Gastrocnemius medialis (tissue), 4 donors: ENCODE data around the gene TMPRSS2.

Experiments
- POLR2A ChIP-seq, 2 donors: fragments of 450-650 bp; IDR thresholded peaks; one replicate each; pipeline ENCODE4 v1.6.1; 2017; ENCODE audit warnings: antibody characterized with exemption in 2 of 2, mild to moderate bottlenecking in 2 of 2, moderate library complexity in 2 of 2
- TF ChIP-seq, protein P1 (sequence below), 5 experiments: fragments of 450-650 bp in 3 of 5; fragments of 200-600 bp in 2 of 5; sonication (generic) in 2 of 5; IDR thresholded peaks in 4 of 5; conservative IDR thresholded peaks in 1 of 5; 1 replicate in 4 of 5; 2 replicates in 1 of 5; pipeline ENCODE4 v1.5.1; 2016 to 2019; ENCODE audit warnings: antibody characterized with exemption in 5 of 5, mild to moderate bottlenecking in 3 of 5, moderate library complexity in 3 of 5

DNA sequence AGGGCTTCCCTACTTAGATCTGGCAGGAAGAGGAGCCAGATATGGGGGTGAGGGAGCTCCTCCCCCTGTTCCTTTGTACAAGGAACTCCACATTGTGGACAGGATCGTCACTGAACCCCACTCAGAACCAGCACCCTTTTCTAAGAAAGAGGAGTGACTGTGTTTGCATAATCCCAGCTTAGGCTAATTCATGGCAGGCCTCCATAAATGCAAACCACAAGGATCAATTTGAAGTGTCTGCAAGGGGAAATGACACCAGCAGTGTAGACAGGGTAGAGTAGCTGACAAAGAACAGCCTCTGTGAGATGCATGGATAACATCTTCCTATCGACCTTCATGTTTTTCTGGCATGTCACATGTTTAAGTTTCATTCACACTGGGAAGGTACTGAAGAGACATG lies 70.2 kb downstream of the TMPRSS2 start:
- TF ChIP-seq, protein P1, sequence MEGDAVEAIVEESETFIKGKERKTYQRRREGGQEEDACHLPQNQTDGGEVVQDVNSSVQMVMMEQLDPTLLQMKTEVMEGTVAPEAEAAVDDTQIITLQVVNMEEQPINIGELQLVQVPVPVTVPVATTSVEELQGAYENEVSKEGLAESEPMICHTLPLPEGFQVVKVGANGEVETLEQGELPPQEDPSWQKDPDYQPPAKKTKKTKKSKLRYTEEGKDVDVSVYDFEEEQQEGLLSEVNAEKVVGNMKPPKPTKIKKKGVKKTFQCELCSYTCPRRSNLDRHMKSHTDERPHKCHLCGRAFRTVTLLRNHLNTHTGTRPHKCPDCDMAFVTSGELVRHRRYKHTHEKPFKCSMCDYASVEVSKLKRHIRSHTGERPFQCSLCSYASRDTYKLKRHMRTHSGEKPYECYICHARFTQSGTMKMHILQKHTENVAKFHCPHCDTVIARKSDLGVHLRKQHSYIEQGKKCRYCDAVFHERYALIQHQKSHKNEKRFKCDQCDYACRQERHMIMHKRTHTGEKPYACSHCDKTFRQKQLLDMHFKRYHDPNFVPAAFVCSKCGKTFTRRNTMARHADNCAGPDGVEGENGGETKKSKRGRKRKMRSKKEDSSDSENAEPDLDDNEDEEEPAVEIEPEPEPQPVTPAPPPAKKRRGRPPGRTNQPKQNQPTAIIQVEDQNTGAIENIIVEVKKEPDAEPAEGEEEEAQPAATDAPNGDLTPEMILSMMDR (IDR thresholded peaks at IDR 0.05 in 4 of 5, conservative IDR thresholded peaks at IDR 0.05 in 1 of 5): no peak
- no peak for TF ChIP-seq POLR2A (IDR thresholded peaks at IDR 0.05)
